Astrocyte (in vitro differentiated cells and primary cell): ENCODE measurements around the gene ZSCAN25.

Experiments used
- CTCF ChIP-seq: IDR thresholded peaks from 2 replicates; pipeline ENCODE4 v1.5.1; 2011; ENCODE audit warnings: low read depth, mild to moderate bottlenecking, inconsistent platforms, low read length, moderate library complexity; ENCODE audit not compliant: insufficient read depth
- EZH2 ChIP-seq: IDR thresholded peaks from 2 replicates; pipeline ENCODE4 v1.6.1; 2012; ENCODE audit warnings: mild to moderate bottlenecking, low read length, inconsistent platforms; ENCODE audit not compliant: insufficient read depth

- TF ChIP-seq CTCF (no peak), EZH2 (no peak)
Observed at GRCh38 chr7:99601656-99602310, 15.0 kb upstream of the ZSCAN25 start.
